ENCODE measurements around the gene SLC8A1. TPM values are rescaled to one million over a fixed set of nuclear protein-coding genes. Genes with fewer than 3 reads are reported as not detected.

The SLC8A1 gene
- total and polyA plus RNA-seq, 2 donors (not counting 1 experiment from before 2014, with no cell fraction given): 17.4 to 109 TPM

DNA sequence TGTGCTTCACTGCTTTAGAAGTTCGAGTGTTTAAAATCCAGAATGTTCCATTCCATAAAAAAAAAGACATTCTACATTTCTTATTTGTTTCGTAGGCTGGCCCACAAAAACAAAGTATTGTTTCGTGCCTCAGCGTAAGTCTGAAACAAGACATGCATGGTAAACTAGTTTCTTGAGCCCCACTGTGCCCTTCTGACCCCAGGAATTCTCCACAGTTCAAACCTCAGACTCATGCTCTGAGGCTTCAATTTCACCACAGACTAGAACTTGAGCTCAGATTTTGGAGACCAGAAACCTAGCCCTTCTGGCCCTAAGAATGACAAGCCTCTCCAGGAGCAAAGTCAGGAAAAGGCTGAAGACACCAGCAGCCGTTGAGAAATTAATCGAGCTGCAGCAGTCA lies 151.5 kb downstream of the SLC8A1 start:
- no peaks in the 10 kb centered on the region for H3K4me1 ChIP-seq (ENCODE audit: control insufficient read depth, extremely low read depth, insufficient read depth, low read length)
- no peaks in the 10 kb centered on the region for H3K27me3 ChIP-seq (ENCODE audit: control insufficient read depth, insufficient read depth, low read length)
- H3K27ac ChIP-seq (ENCODE audit: insufficient read depth, low read length): no peak overlapping the region
- no peak overlapping the region for H3K9ac ChIP-seq (ENCODE audit: insufficient read depth, low read length)
- H3K4me3 ChIP-seq (replicated peaks in 1 of 4; ENCODE audit: control extremely low read depth in 1 of 4, insufficient read depth in 1 of 4, low read depth in 3 of 4, low read length in 4 of 4): no peak overlapping the region
- H3K4me2 ChIP-seq (ENCODE audit: extremely low read depth, insufficient read depth, low read length): no peak overlapping the region
- H3K9me3 ChIP-seq (ENCODE audit: control insufficient read depth, insufficient read depth, low read depth, low read length): no peaks in the 10 kb centered on the region
- DNase-seq (ENCODE audit: low read depth in 2 of 2): peak in 1 of 2 donors; percentile 38
- TF ChIP-seq, protein P1, sequence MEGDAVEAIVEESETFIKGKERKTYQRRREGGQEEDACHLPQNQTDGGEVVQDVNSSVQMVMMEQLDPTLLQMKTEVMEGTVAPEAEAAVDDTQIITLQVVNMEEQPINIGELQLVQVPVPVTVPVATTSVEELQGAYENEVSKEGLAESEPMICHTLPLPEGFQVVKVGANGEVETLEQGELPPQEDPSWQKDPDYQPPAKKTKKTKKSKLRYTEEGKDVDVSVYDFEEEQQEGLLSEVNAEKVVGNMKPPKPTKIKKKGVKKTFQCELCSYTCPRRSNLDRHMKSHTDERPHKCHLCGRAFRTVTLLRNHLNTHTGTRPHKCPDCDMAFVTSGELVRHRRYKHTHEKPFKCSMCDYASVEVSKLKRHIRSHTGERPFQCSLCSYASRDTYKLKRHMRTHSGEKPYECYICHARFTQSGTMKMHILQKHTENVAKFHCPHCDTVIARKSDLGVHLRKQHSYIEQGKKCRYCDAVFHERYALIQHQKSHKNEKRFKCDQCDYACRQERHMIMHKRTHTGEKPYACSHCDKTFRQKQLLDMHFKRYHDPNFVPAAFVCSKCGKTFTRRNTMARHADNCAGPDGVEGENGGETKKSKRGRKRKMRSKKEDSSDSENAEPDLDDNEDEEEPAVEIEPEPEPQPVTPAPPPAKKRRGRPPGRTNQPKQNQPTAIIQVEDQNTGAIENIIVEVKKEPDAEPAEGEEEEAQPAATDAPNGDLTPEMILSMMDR (conservative IDR thresholded peaks at IDR 0.05 in 1 of 2, IDR thresholded peaks at IDR 0.05 in 1 of 2; ENCODE audit: low read depth in 1 of 2, low read length in 2 of 2): no peak
- TF ChIP-seq EZH2 (IDR thresholded peaks at IDR 0.05; ENCODE audit: low read length, missing control alignments): no peak
- H2AFZ ChIP-seq (ENCODE audit: low read length): no peak overlapping the region
- H3K36me3 ChIP-seq (ENCODE audit: control insufficient read depth, insufficient read depth, low read length): no peaks in the 10 kb centered on the region
- H4K20me1 ChIP-seq (ENCODE audit: control insufficient read depth, extremely low read depth, insufficient read depth, low read length): no peaks in the 10 kb centered on the region
- H3K79me2 ChIP-seq (ENCODE audit: control insufficient read depth, insufficient read depth, low read length): no peaks in the 10 kb centered on the region

DNA sequence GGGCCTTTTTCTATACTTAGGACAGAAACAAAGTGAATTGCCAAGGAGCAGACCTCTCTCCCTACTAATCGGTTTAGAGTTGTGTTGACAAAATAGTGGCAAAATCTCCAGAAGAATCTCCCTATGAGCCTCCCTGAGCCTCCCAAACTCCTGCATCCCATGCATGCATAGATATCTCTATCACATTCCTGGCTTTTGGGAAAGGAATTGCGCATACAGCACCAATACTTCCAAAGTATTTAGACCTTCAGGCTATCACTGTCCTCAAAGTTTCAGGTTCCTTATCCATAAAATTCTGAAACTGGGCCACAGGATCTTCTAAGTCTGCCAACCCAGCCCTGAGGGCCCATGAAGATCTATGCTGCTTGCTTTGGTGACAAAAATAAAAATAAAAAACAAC lies 152.1 kb downstream of the SLC8A1 start:
- no peak overlapping the region for H3K4me2 ChIP-seq (ENCODE audit: extremely low read depth, insufficient read depth, low read length)
- H3K4me1 ChIP-seq (ENCODE audit: control insufficient read depth, extremely low read depth, insufficient read depth, low read length): no peaks in the 10 kb centered on the region
- TF ChIP-seq EZH2 (IDR thresholded peaks at IDR 0.05; ENCODE audit: low read length, missing control alignments): no peak
- TF ChIP-seq, protein P1 (conservative IDR thresholded peaks at IDR 0.05 in 1 of 2, IDR thresholded peaks at IDR 0.05 in 1 of 2; ENCODE audit: low read depth in 1 of 2, low read length in 2 of 2): no peak
- H3K27ac ChIP-seq (ENCODE audit: insufficient read depth, low read length): no peak overlapping the region
- no peak overlapping the region for H2AFZ ChIP-seq (ENCODE audit: low read length)
- no peaks in the 10 kb centered on the region for H4K20me1 ChIP-seq (ENCODE audit: control insufficient read depth, extremely low read depth, insufficient read depth, low read length)
- no peaks in the 10 kb centered on the region for H3K9me3 ChIP-seq (ENCODE audit: control insufficient read depth, insufficient read depth, low read depth, low read length)
- H3K4me3 ChIP-seq (replicated peaks in 1 of 4; ENCODE audit: control extremely low read depth in 1 of 4, insufficient read depth in 1 of 4, low read depth in 3 of 4, low read length in 4 of 4): no peak overlapping the region
- H3K36me3 ChIP-seq (ENCODE audit: control insufficient read depth, insufficient read depth, low read length): no peaks in the 10 kb centered on the region
- no peak for DNase-seq (ENCODE audit: low read depth in 2 of 2)
- no peaks in the 10 kb centered on the region for H3K79me2 ChIP-seq (ENCODE audit: control insufficient read depth, insufficient read depth, low read length)
- H3K9ac ChIP-seq (ENCODE audit: insufficient read depth, low read length): no peak overlapping the region
- H3K27me3 ChIP-seq (ENCODE audit: control insufficient read depth, insufficient read depth, low read length): no peaks in the 10 kb centered on the region

DNA sequence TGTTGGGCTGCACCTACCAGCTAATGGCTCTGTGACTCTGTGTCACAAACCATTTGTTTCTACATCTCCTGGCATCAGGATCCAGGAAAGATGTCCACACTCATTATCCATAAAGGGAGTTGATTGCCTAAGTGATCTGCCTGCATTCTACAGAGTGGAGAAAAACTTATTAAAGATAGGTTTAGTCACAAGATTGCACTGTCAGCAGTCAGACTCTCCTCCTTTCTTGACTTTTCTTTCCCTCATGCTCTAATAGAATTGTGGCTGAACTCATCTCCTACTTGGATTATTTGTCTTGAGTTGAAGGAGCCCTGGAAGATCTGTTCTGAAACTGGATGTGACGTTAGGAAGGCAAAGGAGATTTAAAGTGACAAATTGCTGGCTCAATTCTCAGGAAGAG lies 152.7 kb downstream of the SLC8A1 start:
- Histone ChIP-seq H3K4me2 (ENCODE audit: extremely low read depth, insufficient read depth, low read length) (no peak overlapping the region), H3K4me3 (replicated peaks in 1 of 4; ENCODE audit: control extremely low read depth in 1 of 4, insufficient read depth in 1 of 4, low read depth in 3 of 4, low read length in 4 of 4) (no peak overlapping the region), H4K20me1 (ENCODE audit: control insufficient read depth, extremely low read depth, insufficient read depth, low read length) (no peaks in the 10 kb centered on the region), H3K27ac (ENCODE audit: insufficient read depth, low read length) (no peak overlapping the region), H3K36me3 (ENCODE audit: control insufficient read depth, insufficient read depth, low read length) (no peaks in the 10 kb centered on the region), H3K9ac (ENCODE audit: insufficient read depth, low read length) (no peak overlapping the region), H2AFZ (ENCODE audit: low read length) (no peak overlapping the region), H3K9me3 (ENCODE audit: control insufficient read depth, insufficient read depth, low read depth, low read length) (no peaks in the 10 kb centered on the region), H3K27me3 (ENCODE audit: control insufficient read depth, insufficient read depth, low read length) (no peaks in the 10 kb centered on the region), H3K79me2 (ENCODE audit: control insufficient read depth, insufficient read depth, low read length) (no peaks in the 10 kb centered on the region), H3K4me1 (ENCODE audit: control insufficient read depth, extremely low read depth, insufficient read depth, low read length) (no peaks in the 10 kb centered on the region)
- no peak for DNase-seq (ENCODE audit: low read depth in 2 of 2)
- TF ChIP-seq, protein P1 (conservative IDR thresholded peaks at IDR 0.05 in 1 of 2, IDR thresholded peaks at IDR 0.05 in 1 of 2; ENCODE audit: low read depth in 1 of 2, low read length in 2 of 2): no peak
- no peak for TF ChIP-seq EZH2 (IDR thresholded peaks at IDR 0.05; ENCODE audit: low read length, missing control alignments)
